ENCODE measurements around the gene CDH5.

The CDH5 gene

DNA sequence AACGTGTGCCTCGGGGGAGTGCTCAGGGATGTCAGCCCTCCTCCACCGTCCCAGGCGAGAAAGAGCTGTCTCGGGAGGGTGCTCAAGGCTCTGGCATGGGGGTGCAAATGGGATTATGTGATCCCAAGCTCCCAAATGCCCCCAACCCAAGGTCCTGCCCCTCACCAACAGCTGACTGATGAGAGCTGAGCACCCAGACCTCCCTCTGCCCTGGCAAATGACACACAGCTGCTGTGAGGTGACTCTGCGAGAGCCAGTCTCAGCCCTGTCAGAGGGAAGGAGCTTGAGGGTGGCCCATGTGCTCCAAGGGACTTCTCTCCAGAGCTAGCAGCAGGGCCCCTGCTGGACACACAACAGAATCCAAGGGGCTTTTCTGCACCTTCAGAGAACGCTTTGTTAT is 7.7 kb downstream of the CDH5 start:
- DNase-seq (ENCODE audit: low spot score), result peak; percentile 14

DNA sequence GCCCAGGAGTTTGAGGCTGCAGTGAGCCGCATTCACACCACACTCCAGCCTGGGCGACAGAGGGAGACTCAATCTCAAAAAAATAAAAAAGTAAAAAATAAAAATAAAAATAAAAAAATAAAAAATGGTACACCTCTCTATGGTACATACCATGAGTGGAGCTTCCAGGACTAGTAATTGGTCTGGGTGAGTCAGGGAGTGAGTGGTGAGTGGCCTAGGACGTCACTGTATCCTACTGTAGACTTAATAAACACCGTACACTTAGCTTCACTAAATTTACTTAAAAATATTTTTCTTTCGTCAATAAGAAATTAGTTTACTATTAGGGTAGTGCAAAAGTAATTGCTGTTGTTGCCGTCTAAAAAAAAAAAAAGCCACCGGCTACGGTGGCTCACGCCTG is 9.0 kb downstream of the CDH5 start:
- no peak for DNase-seq (ENCODE audit: low spot score)

DNA sequence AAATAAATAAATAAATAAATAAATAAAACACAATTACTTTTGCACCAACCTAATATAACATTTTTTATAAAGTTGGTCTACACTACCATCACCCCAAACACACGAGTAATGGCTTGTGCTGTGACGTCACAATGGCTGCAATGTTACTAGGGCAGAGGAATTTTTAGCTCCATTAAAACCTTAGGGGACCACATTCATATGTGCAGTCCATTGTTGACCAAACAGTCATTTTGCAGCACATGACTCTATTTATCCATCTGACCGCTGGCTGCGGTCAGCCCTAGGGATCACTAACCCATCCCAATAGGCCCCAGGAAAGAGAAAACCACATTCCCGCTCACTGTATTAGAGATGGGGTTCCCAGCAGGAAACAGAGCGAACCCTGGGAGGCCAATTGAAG is 9.6 kb downstream of the CDH5 start:
- DNase-seq (ENCODE audit: low spot score), result no peak

DNA sequence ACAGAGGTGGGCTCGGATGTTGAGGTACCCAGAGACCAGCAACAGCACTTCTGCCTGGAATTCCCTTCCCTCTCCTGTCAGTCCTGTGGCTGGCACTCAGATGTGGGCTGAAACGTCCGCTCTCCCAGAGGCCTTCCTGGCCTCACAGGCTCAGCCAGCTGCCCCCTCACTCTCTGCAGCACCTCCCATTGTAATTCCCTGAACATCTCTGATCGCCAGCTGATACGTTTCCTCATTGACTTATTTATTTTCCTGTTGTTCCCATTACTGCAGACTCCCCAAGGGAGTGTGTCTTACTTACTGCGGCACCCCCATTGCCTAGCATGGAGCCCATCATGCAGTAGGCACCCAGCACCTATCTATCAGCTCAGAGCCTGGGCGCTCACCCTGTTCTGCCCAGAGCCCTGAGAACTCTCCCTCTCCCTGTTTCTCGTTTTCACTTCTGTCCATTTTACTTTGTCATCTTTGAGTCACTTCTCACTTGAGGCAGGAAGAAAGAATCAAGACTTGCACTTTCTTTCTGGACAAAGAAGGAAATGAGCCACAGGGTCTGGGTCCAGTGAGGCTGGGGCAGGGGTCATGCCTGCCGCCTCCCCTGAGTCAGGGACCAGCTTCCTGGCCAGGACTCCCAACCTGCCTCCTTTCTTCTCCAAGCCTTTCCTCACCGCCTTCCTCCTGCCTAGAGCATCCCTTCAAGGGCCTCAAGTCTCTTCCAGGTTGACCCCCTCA is 10.2 kb downstream of the CDH5 start:
- DNase-seq (ENCODE audit: low spot score), result no peak

DNA sequence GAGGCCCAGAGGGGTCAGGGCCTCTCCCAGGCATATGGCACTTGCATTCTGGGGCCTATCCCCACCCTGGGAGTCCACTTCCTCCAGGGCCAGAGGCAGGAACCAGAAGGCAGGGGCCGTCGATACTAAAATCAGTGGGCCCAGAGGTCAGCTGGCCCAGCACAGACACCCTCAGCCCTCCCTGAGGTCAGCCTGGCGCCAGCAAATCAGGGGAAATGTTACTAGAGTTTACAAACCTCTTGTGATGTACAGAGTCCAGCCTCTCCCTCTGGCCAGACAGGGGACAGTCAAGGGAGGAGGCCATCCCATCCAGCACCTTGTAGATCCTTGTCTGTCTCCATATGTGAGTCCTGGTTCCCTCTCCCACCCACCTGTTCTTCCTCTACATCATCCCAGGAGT is 10.8 kb downstream of the CDH5 start:
- no peak for DNase-seq (ENCODE audit: low spot score)

DNA sequence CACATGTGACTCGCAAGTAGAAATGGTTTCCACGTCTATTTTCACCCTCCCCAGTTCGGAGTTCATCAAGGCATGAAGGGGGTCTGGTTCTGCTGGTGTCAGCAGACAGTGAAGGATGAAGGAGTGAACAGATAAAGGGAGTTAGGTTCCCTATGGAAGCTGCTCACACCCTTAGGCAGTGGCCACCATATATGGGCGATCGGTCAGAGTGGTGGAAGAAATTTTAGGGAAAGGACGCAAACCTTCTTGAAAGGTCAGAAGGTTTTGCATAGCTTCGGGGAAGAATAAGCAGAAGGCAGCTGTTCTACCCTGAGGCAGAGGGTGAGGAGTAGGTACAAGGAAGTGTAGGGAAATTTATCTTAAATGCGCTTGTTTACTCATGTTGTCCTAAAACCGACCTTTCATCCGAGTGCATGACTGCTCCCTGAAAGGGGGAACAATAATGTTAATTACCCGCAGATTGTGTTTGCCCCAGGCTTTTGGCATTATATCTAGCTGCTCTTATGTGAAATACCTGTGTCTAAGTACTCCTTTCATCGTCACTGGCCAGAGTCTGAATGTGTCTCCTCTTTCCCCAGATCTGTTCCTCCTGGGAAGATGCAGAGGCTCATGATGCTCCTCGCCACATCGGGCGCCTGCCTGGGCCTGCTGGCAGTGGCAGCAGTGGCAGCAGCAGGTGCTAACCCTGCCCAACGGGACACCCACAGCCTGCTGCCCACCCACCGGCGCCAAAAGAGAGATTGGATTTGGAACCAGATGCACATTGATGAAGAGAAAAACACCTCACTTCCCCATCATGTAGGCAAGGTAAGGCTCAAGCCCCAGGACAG is 12.5 kb downstream of the CDH5 start:
- no peak for DNase-seq (ENCODE audit: low spot score)

DNA sequence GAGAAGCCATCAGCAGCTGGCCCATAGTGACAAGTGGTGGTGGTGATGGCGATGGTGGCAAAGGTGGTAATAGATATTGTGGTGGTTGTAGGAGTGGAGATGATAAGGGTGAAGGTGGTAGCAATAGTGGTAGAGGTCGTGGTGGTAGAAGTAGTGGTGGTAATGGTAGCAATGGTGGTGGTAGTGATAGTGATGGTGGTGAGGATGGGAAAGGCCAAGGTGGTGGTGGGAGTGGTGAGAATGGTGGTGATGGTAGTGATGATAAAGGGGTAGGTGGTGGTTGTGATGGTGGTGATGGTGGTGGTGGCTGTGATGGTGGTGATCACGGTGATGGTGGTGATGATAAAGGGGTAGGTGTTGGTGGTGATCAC is 13.1 kb downstream of the CDH5 start:
- DNase-seq (ENCODE audit: low spot score), result no peak

DNA sequence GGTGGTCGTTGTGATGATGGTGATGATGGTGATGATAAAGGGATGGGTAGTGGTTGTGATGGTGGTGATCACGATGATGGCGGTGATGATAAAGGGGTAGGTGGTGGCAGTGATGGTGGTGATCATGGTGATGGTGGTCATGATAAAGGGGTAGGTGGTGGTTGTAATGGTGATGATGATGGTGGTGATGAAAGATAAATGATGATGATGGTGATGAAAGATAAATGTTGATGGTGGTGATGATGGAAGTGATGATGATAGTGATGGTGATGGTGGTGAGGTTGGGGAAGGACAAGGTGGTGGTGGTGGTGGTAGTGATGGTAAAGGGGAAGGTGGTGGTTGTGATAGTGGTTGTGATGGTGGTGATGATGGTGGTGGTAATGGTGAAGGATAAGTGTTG is 13.9 kb downstream of the CDH5 start:
- DNase-seq (ENCODE audit: low spot score), result no peak

DNA sequence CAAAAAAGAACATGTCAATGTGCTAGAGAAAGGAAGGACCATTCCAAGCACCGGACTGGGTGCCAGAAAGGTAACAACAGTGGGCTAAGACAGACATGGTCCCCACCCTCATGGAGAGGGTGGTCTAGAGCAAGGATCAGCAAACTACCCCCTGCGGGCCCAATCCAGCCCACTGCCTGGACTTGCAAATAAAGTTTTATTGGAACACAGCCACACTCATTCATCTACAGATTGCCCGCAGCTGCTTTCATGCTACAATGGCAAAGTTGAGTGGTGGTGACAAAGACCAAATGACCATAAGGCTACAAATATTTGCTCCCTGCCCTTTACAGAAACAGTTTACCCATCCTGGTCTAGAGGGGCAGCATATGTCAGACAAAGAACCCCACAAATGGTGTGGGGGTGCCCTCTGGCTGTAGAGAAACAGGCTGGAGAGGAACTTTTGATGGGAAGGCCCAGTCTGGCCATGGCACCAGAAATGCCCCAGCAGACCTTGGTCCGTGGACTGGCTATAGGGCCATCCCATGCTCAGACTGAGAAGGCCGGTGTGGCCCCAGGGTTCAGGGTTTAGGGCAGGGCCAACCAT is 15.2 kb downstream of the CDH5 start:
- DNase-seq (ENCODE audit: low spot score), result no peak

DNA sequence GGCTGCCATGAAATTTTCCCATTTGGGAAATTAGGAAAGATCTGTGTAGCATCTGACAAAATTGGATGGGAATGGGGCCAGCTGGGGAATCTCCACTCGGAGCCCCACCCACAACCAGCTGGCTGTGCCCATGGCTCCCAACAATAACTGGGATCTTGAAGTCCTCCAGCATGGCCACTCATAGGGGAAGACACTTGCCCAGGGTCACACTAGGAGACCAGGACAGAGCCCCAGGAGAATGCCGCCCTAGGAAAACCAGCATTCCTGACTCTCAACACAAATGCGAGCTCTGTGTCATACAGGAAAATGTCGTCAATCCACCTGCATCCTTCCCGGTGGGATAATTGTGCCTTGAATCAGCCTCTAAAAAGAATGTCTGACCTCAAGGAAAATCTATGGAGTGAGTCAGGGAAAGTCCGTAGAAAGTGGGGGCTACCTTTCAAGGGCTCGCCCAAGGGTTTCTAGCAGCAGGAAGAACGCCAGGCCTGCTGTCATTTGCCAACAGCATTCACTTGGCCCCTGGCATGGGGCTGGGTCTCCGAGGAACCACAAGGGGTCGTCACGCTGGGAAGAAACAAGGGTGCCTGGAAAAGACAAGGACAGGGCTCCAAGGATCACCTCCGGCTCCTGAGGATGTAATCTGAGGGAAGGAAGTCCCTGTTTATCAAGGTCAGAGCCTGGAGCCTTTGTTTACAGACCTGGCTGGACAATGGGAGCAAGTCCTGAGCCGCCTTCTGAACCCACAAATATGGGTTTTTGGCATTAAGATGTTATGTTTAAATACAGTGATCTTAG is 15.9 kb downstream of the CDH5 start:
- no peak for DNase-seq (ENCODE audit: low spot score)

DNA sequence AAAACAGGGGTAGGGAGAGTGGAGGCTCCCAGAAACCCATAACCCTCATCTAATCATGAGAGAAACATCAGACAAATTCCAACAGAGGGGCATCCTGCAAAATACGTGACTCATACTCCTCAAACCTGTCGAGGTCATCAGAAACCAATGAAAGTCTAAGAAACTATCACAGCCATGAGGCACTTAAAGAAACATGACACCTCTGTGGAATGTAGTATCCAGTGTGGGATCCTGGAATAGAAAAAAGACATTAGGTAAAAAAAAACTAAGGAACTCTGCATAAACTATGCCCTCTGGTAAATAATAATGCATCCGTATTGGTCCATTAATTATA is 16.4 kb downstream of the CDH5 start:
- DNase-seq (ENCODE audit: low spot score), result no peak

DNA sequence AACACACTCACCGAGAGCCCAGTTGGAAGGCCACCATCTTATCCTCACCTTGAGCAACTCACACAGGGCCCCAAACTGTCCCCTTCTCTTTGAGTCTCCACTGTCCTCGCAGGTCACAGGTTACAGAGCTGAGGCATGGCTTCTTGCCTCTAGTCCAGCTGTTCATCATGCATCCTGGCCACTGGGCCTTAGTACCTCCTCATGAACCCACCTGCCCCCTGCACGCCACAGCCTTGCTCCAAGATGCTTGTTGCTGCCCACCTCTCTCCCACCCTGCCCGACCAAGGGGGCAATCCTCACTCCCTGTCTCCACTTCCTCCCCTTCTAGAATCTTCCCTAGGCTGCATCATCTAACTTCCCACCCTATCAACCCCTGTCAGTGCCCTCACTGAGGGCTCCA is 17.1 kb downstream of the CDH5 start:
- DNase-seq (ENCODE audit: low spot score), result no peak

DNA sequence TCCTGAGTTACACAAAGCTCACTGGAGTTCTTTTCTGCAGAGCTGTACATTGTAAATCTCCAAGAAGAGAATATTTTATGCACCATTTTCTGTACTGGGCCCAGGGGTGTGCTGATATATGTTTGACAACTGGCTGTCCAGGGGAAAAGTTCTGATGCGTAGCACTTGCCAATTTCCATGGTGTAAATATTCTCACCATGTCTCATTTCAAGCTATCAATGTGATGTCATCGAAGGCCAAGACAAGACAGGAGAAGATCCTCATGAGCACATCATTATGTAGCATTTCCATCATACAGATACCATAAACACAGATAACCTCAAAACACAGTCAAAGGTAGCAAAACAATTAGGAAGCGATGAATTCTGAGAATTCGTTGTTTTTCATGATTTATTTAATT is 18.9 kb downstream of the CDH5 start:
- DNase-seq (ENCODE audit: low spot score), result no peak

DNA sequence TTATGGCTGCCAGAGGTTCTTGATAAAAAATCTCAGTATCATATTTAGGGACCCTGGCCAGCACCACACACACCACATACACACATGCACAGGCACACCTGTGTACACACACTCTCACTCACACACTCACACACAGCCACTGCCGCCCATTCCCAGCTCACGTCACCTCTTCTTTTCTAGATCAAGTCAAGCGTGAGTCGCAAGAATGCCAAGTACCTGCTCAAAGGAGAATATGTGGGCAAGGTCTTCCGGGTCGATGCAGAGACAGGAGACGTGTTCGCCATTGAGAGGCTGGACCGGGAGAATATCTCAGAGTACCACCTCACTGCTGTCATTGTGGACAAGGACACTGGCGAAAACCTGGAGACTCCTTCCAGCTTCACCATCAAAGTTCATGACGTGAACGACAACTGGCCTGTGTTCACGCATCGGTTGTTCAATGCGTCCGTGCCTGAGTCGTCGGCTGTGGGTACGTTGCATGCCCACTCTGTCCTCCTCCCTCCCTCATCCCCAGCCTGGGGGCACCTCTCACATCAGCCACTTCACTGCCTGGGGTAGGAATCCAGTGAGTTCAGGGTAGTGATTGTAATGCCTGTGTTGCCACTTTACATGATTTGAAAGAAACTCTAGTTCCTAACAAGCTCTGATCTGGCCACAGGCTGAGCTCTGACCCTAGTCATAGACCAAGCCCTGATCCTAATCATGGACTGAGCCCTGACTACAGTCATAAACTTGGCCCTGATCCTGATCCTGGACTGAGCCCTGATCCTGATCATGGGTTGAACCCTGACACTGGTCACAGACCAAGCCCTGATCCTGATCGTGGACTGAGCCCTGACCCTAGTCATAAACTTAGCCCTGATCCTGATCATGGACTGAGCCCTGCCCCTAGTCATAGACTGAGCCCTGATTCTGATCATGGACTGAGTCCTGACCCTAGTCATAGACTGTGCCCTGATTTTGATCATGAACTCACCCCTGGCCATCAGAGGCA is 20.4 kb downstream of the CDH5 start:
- DNase-seq (ENCODE audit: low spot score), result peak; percentile 53

DNA sequence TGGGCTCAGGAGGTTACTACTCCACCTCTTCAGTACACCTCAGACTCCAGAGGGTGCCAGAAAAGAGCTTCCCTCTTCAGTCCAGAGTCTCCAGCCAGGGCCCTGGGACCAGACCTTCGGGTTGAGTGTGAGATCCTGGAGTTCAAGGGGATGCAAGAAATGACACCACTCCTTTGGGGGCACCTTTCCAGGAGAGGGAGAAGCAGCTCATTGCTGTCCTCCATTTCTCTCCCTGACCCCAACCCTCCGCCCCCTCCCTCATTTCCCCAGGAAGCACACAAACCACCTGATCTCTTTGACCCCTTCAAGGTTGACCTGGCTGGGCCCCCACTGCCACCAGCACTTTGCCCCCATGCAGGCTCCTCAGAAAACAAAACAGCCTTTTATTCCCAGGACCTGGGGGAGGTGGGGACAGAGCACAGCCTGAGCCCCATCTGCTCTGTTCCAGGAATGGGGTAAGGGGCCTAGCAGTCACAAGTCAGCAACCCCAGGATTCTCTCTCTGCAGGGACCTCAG is 21.4 kb downstream of the CDH5 start:
- peak; percentile 46 for DNase-seq (ENCODE audit: low spot score)

DNA sequence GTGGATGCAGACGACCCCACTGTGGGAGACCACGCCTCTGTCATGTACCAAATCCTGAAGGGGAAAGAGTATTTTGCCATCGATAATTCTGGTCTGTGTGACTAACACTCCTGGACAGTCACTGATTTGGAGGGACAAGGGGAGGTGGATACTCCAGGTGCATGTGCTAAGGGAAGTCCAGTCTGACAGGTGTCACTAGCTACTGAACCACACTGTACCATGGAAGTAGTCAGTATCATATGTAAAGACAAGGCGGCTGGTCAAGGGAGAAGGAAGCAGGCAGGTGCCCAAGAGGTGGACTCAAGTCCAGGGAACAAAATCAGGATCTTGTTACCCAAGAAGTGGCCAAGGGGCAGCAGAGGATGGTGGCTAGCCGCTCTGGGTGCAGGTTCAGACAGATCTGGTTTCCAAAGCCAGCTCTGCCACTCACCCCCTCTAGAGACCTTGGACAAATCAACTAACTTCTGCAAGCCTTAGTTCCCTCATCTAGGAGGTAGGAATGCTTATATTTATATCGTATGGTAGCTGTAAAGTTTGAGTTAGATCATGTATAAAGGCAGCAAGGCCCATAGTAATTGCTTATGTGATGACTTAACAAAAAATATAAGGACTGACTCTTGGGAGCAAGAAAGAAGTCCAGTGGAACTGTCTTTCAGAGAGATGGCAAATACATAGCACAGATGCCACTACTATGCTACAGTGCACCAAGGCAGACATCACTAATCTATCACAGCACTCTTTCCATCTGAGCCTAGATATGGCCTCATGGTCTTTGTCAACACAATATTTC is 22.1 kb downstream of the CDH5 start:
- DNase-seq (ENCODE audit: low spot score), result peak; percentile 40

DNA sequence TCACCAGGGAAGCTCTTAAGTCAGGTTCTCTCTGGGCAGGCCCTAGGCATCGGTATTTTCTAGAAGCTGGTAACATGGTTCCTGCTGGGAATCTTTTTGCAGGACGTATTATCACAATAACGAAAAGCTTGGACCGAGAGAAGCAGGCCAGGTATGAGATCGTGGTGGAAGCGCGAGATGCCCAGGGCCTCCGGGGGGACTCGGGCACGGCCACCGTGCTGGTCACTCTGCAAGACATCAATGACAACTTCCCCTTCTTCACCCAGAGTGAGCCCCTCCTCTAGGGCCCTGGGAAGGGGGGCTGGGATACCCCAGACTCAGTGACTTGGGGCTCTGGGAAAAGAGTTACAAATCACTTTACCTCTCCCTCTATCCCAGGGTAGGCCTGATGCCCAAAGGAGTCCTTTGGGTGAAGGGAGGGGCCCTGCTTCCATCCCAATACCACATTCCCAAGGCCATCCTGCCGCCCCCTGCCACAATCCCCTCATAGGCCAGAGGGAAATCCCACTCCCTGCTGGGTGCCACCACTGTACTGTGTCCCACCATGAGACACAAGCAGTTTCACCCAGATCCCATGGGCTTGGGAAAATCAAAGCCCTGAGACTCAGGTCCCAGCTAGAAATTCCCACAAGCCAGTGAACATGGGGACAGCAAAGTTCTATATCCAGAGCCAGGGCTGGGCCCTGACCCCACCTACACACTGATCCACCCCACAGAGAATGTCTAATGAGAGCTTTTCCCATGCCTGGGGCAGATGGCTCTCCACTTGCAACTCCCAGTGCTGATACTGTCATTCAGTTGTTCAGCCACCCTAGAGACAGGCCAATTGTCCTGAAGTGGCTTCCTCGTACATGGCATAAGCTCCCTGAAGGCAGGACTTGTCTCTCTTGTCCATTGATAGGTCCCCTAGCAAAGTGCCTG is 23.0 kb downstream of the CDH5 start:
- peak; percentile 49 for DNase-seq (ENCODE audit: low spot score)

DNA sequence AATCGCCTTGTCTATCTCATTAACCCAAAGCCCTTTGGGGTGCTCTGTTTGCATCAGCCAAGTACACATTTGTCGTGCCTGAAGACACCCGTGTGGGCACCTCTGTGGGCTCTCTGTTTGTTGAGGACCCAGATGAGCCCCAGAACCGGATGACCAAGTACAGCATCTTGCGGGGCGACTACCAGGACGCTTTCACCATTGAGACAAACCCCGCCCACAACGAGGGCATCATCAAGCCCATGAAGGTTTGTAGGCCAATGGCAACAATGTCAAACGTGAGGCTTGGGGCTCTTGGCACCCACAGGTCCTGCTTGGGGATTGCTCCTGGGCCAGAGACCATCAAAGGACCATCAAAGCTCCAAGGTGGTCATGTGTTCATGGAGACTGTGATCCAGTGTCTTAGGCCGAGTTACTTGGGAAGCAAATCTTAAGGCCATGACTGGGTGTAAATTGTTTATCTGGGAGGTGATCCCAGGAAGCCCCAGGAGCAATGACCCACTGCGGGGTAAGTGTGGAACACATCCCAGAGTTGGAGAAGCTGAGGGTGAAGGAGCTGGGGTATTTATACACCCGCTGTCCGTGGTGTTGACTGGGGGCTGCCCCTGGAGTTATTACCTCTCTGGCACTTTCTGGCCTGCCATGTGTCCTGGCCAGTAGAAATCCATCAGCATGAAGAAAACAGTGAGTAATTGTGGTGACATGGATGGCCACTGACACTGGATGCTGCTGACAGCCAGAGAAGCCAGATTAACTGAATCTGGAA is 24.0 kb downstream of the CDH5 start:
- no peak for DNase-seq (ENCODE audit: low spot score)
